DMS 273 (cell line): Measurements from ENCODE around the gene SNRNP48.

Experiments
- DNase-seq: peaks from one replicate; lab custom pipeline; 2025; ENCODE audit not compliant: unreplicated experiment; lab: John Stamatoyannopoulos, UW

The SNRNP48 gene

DNA sequence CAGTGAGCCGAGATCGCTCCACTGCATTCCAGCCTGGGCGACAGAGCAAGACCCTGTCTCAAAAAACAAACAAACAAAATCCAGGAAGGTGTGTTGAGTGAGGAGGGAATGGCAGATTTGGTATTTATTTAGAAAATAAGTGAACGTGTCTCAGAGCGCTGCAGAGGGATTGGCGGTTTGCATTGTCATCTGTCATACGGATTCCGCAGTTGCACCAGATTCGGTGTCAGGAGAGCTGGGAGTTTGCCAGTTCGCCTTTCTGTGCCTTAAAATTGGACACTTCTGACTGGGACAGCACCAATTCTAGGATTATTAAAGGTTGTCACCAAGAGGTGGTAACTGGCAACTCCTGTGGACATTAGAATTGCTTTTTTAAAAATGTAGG is 912 bp downstream of the SNRNP48 start:
- DNase-seq = peak; percentile 34

- DNase-seq = no peak
Measured at GRCh38 chr6:7591770-7592169, 1.8 kb downstream of the SNRNP48 start.

DNA sequence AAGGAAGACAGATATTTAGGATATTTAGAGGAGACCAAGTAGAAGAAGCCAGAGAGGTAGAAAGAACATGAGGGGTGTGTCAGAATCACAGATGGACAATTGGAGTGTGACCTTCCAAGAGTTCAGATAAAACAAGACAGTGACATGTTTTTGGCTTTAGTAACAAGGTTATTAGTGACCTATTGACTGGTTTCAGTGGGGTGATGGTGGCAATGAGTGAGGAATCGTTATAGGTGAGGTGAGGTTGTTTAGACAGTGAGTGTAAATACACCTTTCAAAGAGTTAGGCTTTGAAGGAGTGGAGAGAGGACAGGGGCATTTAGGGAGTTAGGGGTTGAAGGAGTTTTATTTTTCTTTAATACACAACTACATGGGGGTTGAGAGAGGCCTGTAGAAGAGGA is 3.2 kb downstream of the SNRNP48 start:
- DNase-seq = no peak

DNA sequence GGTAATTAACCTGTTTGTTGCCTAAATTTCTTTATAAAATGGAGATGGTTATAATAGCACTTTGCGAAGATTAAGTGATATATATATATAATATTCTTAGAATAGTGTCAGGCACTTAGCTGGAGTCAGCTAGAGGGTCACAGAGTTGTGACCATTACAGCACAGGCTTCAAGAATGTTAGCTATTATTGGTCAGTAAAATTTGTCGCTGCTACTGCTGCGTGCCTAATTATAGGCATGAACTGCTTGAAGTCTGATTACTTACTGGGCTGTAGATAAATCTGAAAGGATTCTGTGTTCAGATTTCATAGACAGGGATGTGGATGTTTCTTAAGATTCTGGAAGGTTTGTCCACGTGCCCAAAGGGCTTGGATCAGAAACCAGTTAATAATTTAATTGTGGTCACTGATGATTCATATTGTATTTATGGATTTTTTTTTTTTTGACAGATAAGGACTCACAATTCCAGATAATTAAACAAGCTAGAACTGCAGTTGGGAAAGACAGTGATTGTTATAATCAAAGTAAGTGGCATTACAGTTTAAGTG is 4.7 kb downstream of the SNRNP48 start:
- no peak for DNase-seq

DNA sequence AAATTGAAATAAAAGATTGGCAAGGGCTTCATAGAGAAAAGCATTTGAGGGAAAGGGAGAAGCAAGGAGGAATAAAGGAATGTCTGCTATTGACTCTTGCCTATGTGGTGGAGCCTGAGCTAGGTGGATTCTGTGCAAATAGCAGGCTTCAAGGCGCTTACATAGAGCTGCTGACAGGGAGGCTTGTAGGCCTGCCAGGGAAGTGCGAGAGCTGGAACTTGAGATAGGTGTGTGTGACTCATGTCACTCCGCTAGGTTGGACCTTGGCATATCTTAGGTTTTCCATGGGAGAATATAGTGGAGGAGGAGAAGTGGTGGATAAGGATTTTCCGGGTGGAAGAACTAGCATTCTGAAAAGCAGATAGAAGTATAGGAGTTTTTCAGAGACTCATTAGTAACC is 14.0 kb downstream of the SNRNP48 start:
- no peak for DNase-seq

DNA sequence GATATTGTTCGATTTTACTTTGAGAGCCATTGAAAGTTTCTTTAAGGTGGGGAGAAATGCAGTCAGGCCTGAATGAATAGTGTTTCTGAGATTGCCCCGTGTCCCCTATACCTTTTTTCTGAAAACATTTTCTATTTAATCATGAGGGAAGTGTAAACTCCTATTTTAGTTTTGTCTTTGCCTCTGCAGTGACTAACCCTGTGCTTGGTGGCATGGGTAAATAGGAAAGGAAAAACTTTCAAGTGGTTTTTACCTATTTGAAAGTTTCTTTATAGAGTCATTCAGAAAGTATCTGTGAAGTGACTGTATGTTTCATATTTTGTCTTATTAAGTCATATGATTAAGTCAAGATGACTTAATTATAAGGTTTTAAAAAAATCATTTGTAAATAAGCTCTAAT is 14.5 kb downstream of the SNRNP48 start:
- DNase-seq = no peak

DNA sequence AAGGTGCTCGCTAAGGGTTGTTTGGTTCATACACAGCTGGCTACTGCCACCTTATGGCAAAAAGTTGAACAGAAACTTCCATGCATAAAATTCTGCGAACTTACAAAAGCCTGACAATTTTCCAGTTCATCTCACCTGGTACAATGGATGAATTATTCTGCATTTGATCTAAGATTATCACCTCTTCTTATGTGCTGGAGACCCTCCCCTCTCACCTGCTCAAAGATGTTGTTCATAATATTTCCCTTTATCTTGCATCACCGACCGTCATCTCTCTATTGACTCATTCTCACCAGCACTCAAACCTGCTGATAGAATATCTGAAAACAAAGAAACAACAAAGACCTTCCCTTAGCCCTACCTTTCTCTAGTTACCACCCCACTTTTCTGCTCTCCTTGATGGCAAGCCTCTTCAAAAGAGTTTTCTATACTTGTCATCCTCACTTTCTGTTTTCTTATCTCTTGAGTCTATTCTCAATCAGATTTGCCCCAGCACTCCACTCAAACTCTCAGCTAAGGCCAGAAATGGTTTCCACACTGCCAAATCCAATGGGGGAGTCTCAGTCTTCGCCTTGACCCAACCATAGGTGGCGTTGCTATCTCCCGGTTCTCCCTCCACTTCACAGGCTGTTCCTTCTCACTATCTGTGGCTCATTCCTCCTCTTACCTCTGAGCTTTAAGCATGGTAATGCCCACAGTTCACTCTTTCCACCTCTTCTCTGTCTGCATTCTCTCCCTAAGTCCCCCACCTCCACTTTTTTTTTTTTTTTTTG is 25.8 kb downstream of the SNRNP48 start:
- peak; percentile 79 for DNase-seq

DNA sequence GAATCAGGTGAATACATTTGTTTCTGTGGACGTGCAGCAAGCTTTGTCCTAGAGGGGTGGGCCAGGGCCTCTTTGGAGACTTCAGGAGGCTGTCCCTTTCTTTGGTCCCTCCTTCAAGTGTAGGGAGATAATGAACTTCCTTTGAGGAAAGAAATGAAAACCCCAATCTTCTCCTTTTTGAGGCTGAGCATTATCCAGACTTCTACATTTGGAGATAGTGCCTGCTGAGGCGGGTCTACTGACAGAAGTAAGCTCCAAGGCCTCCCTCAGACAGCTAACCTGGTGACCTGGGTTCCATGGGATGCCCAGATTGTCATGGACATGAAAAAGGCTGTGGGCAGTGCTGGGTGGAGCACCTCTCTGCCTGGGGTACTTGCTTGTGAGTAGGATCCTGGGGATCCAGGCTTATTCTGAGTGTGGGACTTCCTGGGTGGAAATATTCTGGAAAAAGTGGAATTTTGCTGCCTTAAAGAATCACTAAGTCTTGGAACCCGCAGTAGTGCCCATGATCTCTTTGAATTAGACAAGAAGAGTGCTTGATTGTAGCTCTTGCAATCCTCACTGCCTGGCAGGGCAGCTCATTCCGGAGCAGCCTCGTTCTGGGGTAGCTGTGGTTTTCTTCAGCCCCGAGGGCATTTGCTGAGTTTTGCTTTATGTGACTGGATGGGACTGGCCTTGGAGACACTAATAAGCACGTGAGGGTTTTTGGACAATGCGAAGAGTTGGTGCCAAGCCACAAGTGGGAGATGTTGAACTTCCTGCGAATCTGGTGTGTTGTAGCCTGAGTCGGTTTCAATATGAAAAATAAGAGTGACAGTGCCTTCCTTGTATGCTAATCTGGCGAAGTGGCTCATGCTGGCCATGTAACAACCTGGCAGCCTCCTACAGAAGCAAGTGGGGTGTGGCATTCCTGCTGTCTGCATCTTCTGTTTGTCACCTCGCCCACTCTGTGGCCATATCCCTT is 28.1 kb downstream of the SNRNP48 start:
- DNase-seq = no peak

GRCh38 chr6:7621761-7622160 is 31.8 kb downstream of the SNRNP48 start:
- no peak for DNase-seq

- peak; percentile 5 for DNase-seq
Measured at GRCh38 chr6:7624796-7625710, 35.1 kb downstream of the SNRNP48 start.

GRCh38 chr6:7628479-7628878 is 38.5 kb downstream of the SNRNP48 start:
- DNase-seq = no peak

GRCh38 chr6:7628909-7629308 is 38.9 kb downstream of the SNRNP48 start:
- DNase-seq = no peak

DNA sequence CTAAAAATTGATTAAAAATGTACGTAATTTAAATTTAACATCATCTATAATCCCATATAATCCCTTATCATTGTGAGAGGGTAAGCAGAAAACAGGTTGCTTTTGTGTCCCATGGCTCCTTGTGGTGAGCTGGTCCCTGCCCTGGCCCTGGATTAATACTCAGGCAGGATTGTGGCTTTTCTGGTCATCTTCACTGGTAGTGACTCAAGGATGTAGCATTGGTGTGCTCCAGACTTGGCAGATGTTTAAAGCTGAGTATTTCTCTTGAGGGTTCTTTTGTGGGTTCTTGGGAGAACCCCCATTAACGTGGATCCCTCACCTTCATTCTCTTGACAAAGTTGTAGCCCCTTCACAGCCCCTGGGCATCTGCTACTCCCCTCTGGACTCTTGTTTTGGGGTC is 39.3 kb downstream of the SNRNP48 start:
- DNase-seq = no peak

DNA sequence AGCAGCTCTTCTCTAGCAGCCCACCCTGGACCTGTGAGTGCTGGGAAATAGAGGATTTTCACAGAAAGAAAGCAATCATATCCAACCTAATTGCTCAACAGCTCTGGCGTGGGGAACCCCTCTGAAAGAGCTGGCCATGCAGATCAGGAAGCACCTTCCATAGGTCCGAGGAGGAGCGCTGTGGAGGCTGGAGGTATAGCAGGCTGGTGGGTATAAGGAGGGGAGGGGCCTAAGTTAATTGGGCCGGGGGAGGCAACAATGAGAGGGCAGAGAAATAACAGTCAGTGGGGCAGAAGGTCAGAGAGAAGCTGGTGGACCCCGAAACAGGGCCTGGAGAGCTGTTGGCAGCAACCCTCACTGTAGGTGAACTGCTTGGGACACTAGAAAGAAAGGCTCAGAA is 40.8 kb downstream of the SNRNP48 start:
- DNase-seq = no peak

- no peak for DNase-seq
Measured at GRCh38 chr6:7631466-7631865, 41.5 kb downstream of the SNRNP48 start.

DNA sequence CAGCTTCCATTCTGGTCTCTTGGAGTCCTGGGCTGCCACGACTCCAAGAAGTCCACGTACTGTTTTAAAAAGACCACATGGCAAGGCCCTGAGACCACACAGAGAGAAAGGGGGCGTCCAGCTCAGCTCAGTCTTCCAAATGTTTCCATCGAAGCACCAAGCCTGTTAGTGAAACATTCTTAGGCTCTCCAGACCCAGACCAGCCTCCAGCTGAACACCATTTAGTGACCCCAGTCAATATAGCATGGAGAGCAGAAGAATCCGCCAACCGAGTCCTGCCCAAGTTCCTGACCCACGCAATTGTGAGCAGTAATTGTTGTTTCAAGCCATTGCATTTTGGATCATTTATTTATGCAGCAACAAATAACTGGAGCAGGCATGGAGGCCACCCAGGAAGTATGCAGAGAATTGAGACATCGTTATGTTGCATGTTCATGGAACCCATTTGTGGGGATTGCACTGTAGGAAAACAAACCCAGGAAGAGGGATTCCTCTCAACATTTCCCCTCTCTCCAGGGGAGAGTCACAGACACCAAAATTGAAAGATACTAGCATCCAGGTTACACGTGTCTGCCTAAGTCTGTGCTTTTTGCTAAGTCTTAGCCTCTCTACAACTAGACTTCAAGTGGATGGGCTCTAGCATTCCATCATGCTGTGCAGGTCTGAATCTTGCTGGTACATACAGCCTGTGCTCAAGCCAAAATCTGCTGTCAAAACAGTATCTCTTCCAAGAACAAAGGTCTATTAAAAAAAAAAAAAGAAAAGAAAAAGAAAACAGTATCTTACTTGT is 42.7 kb downstream of the SNRNP48 start:
- DNase-seq = no peak

DNA sequence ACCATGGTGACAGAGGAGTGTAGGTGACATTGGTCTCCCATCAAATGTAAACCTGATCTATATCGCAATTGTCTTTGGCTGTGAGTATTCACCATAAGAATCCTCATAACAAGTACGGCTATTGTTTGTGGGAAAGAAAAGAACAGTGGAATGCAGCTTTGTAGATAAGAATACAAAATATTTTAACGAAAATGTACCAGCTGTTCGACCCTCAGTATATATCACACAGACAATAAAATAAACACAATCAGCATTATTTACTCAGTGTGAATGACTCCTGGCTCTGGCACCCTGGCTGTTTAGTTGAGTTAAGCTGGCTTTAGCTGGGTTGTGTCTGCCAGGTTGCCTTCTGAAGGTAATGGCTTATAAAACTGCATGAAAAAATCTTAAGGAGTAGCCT is 43.4 kb downstream of the SNRNP48 start:
- no peak for DNase-seq

DNA sequence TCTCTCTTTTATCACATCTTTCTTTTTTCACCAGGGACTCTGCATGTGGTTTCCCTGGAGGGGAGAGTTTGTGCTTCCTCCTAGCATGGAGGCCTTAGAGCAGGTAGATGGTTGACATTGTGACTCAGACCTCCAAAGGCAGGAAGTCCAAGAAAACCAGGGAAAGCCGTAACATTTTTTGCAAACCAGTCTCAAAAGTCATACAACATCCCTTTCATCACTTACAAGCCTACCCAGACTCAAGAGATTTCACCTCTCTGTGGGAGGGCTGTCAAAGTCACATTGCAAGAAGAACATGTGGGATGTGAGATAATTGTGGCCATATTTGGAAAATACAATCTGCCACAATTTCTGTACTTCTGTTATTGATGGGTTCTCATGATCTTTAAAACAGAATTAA is 46.2 kb downstream of the SNRNP48 start:
- DNase-seq = no peak

- DNase-seq = no peak
Measured at GRCh38 chr6:7637533-7637932, 47.5 kb downstream of the SNRNP48 start.

- DNase-seq = no peak
Measured at GRCh38 chr6:7639427-7639826, 49.4 kb downstream of the SNRNP48 start.
